ENCODE results near the gene TMEM45A.

DNA sequence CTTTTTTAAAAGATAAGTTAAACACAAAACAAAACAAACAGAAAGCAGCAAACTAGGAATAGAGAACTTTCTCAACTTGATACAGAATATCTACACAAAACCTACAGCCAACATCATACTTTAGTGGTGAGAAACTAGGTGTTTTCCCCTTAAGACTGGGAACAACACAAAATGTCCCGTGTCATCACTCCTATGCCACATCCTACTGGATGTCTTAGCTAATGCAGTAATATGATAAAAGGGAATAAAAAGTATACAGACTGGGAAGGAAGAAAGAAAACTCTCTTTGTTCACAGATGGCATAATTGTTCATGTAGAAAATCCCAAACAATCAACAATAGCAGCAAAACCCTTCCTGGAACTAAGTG is 45.9 kb downstream of the TMEM45A start:
- TF ChIP-seq, protein P1, sequence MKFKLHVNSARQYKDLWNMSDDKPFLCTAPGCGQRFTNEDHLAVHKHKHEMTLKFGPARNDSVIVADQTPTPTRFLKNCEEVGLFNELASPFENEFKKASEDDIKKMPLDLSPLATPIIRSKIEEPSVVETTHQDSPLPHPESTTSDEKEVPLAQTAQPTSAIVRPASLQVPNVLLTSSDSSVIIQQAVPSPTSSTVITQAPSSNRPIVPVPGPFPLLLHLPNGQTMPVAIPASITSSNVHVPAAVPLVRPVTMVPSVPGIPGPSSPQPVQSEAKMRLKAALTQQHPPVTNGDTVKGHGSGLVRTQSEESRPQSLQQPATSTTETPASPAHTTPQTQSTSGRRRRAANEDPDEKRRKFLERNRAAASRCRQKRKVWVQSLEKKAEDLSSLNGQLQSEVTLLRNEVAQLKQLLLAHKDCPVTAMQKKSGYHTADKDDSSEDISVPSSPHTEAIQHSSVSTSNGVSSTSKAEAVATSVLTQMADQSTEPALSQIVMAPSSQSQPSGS (CRISPR knock-in tag; IDR thresholded peaks at IDR 0.05; ENCODE audit: borderline replicate concordance, low read depth), result no peak
- TF ChIP-seq, protein P2, sequence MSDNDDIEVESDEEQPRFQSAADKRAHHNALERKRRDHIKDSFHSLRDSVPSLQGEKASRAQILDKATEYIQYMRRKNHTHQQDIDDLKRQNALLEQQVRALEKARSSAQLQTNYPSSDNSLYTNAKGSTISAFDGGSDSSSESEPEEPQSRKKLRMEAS (CRISPR knock-in tag; IDR thresholded peaks at IDR 0.05), result no peak
- TF ChIP-seq, protein P3, sequence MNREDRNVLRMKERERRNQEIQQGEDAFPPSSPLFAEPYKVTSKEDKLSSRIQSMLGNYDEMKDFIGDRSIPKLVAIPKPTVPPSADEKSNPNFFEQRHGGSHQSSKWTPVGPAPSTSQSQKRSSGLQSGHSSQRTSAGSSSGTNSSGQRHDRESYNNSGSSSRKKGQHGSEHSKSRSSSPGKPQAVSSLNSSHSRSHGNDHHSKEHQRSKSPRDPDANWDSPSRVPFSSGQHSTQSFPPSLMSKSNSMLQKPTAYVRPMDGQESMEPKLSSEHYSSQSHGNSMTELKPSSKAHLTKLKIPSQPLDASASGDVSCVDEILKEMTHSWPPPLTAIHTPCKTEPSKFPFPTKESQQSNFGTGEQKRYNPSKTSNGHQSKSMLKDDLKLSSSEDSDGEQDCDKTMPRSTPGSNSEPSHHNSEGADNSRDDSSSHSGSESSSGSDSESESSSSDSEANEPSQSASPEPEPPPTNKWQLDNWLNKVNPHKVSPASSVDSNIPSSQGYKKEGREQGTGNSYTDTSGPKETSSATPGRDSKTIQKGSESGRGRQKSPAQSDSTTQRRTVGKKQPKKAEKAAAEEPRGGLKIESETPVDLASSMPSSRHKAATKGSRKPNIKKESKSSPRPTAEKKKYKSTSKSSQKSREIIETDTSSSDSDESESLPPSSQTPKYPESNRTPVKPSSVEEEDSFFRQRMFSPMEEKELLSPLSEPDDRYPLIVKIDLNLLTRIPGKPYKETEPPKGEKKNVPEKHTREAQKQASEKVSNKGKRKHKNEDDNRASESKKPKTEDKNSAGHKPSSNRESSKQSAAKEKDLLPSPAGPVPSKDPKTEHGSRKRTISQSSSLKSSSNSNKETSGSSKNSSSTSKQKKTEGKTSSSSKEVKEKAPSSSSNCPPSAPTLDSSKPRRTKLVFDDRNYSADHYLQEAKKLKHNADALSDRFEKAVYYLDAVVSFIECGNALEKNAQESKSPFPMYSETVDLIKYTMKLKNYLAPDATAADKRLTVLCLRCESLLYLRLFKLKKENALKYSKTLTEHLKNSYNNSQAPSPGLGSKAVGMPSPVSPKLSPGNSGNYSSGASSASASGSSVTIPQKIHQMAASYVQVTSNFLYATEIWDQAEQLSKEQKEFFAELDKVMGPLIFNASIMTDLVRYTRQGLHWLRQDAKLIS (CRISPR knock-in tag; IDR thresholded peaks at IDR 0.05; ENCODE audit: borderline replicate concordance), result no peak
- TF ChIP-seq ZNF423 (CRISPR knock-in tag; IDR thresholded peaks at IDR 0.05) (no peak), FOXJ3 (CRISPR knock-in tag; IDR thresholded peaks at IDR 0.05; ENCODE audit: borderline replicate concordance) (no peak)
- TF ChIP-seq, protein P4, sequence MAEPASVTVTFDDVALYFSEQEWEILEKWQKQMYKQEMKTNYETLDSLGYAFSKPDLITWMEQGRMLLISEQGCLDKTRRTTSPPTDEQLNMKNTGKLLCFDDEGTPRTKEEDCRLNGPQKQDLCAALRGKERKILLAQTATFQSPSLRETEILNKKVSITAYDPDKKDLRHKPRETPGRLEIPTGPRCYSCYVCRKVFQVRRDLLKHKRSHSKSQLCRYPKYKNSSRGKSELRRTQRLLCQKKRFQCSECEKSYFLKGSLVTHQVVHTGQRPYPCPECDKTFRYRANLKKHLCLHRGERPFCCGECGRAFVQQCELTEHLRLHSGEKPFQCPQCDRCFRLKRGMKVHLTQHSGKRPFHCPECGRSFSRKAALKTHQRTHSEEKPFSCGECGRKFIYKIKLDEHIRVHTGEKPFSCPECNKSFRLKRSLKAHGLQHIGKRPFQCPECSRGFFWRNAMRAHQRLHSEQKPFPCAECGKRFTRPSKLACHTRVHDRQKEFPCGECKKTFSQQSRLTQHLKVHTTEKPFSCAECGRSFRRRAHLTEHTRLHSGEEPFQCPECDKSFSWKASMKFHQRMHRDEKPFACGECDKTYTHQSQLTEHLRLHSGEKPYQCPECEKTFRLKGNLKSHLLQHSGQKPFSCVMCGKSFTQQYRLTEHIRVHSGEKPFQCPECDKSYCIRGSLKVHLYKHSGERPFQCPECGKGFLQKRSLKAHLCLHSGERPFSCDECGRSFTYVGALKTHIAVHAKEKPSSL (CRISPR knock-in tag; conservative IDR thresholded peaks at IDR 0.05), result no peak
- TF ChIP-seq, protein P5, sequence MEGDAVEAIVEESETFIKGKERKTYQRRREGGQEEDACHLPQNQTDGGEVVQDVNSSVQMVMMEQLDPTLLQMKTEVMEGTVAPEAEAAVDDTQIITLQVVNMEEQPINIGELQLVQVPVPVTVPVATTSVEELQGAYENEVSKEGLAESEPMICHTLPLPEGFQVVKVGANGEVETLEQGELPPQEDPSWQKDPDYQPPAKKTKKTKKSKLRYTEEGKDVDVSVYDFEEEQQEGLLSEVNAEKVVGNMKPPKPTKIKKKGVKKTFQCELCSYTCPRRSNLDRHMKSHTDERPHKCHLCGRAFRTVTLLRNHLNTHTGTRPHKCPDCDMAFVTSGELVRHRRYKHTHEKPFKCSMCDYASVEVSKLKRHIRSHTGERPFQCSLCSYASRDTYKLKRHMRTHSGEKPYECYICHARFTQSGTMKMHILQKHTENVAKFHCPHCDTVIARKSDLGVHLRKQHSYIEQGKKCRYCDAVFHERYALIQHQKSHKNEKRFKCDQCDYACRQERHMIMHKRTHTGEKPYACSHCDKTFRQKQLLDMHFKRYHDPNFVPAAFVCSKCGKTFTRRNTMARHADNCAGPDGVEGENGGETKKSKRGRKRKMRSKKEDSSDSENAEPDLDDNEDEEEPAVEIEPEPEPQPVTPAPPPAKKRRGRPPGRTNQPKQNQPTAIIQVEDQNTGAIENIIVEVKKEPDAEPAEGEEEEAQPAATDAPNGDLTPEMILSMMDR (IDR thresholded peaks at IDR 0.05), result no peak
